ENCODE data around the gene RYR2.

The RYR2 gene

DNA sequence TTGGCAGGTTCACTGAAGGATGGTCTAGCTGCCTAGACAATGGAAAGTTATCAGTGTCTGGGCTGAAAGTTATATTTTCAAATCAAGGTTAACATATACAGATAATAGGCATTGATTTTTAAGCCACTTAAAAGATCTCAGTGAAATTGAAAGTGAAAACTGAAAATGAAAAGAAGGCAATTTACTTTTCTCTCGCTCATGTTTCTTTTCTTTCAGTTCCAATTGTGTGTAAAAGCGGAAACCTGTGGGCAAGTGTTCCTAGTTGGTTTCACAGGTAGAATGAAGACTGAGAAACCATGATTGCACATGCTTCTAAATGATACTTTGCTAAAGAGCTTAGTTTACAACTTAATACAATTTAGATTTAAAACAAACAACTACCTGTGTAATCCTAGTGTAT is 465.0 kb downstream of the RYR2 start:
- no peak for TF ChIP-seq CTCF (IDR thresholded peaks at IDR 0.05; ENCODE audit: low read depth, low read length)
- H3K4me3 ChIP-seq (ENCODE audit: low read depth, low read length) = no peak overlapping the region

- no peak for TF ChIP-seq CTCF (IDR thresholded peaks at IDR 0.05; ENCODE audit: low read depth, low read length)
- H3K4me3 ChIP-seq (ENCODE audit: low read depth, low read length) = no peak overlapping the region
Measured at GRCh38 chr1:237509748-237510147, 467.8 kb downstream of the RYR2 start.

DNA sequence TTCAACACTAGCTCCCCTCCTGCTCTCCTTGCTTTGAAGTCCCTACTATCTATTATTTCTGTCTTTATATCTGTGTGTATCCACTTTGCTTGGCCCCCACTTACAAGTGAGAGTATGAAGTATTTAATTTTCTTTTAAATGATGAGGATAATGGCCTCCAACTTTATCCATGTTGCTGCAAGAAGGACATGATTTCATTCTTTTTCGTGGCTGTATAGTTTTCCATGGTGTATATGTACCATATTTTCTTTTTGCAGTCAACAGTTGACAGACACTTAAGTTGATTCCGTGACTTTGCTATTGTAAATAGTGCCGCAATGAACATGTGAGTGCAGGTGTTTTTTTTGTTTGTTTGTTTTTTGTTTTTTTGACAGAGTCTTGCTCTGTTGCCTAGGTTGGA is 483.1 kb downstream of the RYR2 start:
- TF ChIP-seq CTCF (IDR thresholded peaks at IDR 0.05; ENCODE audit: low read depth, low read length) = no peak

GRCh38 chr1:237527761-237528160 is 485.8 kb downstream of the RYR2 start:
- TF ChIP-seq CTCF (IDR thresholded peaks at IDR 0.05; ENCODE audit: low read depth, low read length) = no peak
- no peak overlapping the region for H3K4me3 ChIP-seq (ENCODE audit: low read depth, low read length)

More for the DNA sequence above, 483.1 kb downstream of the RYR2 start:
- no peak overlapping the region for H3K4me3 ChIP-seq (ENCODE audit: low read depth, low read length)

- no peak for TF ChIP-seq CTCF (IDR thresholded peaks at IDR 0.05; ENCODE audit: low read depth, low read length)
- no peak overlapping the region for H3K4me3 ChIP-seq (ENCODE audit: low read depth, low read length)
Measured at GRCh38 chr1:237528545-237528944, 486.6 kb downstream of the RYR2 start.

DNA sequence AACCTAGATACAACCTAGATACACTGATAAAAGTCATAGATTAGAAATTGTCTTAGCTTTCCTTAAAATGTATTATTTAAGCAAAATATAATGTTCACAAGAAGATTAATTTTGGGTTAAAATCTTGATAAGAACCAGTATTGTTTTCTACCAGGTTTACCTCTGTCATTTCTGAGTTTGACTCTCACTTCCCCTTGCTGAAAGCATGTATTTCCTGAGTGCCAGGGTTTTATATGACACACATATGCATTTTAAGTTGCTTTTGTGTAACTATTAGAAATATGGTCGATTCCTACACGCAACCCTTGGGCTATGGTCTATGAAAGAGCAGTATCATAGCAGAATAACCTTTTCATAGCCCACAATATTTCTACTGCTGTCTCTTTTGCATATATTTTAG is 497.1 kb downstream of the RYR2 start:
- no peak overlapping the region for H3K4me3 ChIP-seq (ENCODE audit: low read depth, low read length)
- TF ChIP-seq CTCF (IDR thresholded peaks at IDR 0.05; ENCODE audit: low read depth, low read length) = no peak

DNA sequence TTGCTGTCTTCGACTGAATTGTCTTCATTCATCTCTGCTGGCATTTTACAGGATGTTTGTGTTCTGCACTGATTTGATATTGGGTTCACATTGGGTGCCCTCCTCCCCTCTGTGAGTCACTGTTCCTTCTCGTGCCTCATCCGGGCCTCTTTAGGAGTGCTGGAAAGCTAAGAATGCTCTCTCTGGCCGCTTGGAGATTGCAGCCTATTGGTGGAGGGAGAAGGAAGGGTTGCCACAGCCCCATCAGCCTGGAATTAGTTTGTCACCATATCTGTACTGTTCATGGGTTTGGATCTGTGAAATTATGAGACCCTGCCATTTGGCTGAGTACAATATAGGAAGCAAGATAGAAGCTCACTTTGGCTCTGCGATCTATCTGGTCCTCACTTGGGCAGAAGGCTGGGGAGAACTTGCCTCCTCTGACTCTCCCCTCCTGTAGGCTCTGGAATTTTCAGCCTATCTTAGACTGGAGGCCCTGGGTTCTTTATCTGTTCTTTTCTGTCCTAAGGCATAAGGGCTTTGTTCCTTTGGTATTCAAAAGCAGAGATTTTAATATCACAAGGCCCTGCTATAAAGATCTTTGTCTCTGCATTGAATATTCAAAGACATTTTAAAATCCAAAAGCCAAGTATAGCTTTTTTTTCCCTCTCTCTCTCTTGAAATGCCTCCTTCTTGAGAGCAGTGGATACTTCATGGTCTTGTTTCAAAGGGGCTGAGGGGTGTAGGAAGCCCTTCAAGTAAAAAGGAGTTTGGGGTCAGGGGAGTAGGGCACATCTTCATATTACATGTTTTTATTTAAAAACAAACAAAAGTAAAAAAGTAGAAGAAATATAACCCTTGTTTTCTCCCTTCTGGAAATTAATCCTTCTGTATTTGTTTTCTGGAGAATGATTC is 500.8 kb downstream of the RYR2 start:
- no peak for TF ChIP-seq CTCF (IDR thresholded peaks at IDR 0.05; ENCODE audit: low read depth, low read length)
- no peak overlapping the region for H3K4me3 ChIP-seq (ENCODE audit: low read depth, low read length)
